Keratinocyte (primary cell): ENCODE data around the gene KCNC3. TPM values are rescaled to one million over a fixed set of nuclear protein-coding genes. Genes with fewer than 3 reads are reported as not detected.

ENCODE experiments used
- DNase-seq: peaks from one replicate; pipeline ENCODE4 v3.0.0-alpha.2; 2011; ENCODE audit warnings: low read depth, missing footprints, low spot score
- FAIRE-seq: peaks from 2 replicates; lab custom pipeline; 2011; peaks lifted over from hg19 to GRCh38; lab: Jason Lieb, UNC
- H2AFZ ChIP-seq: 2 replicates; pipeline ENCODE4 v1.6.0; 2012; ENCODE audit warnings: low read length, control low read depth, inconsistent platforms; ENCODE audit not compliant: control insufficient read depth
- H3K27ac ChIP-seq: 2 replicates; pipeline ENCODE4 v1.5.1; 2011; ENCODE audit warnings: low read length; ENCODE audit not compliant: control insufficient read depth, insufficient read depth
- H3K27me3 ChIP-seq: 3 replicates; pipeline ENCODE4 v1.6.0; 2011; ENCODE audit warnings: low read length; ENCODE audit not compliant: control insufficient read depth, insufficient read depth; ENCODE audit errors: extremely low read depth
- H3K36me3 ChIP-seq, 2 experiments: 2 replicates in 1 of 2; 3 replicates in 1 of 2; pipeline ENCODE4 v1.5.1; 2011; ENCODE audit warnings: low read length in 2 of 2, mild to moderate bottlenecking in 1 of 2; ENCODE audit not compliant: control insufficient read depth in 2 of 2, insufficient read depth in 2 of 2; ENCODE audit errors: extremely low read depth in 1 of 2
- H3K4me1 ChIP-seq: 3 replicates; pipeline ENCODE4 v1.5.1; 2011; ENCODE audit warnings: low read length; ENCODE audit not compliant: control insufficient read depth, insufficient read depth; ENCODE audit errors: extremely low read depth
- H3K4me2 ChIP-seq: 3 replicates; pipeline ENCODE4 v1.6.0; 2011; ENCODE audit warnings: low read depth, low read length; ENCODE audit not compliant: control insufficient read depth, insufficient read depth; ENCODE audit errors: extremely low read depth
- H3K4me3 ChIP-seq, 3 experiments: fragments of 200-600 bp in 1 of 3; sonication (generic) in 1 of 3; 2 replicates in 2 of 3; 3 replicates in 1 of 3; pipeline ENCODE4 v1.5.1; 2011 to 2016; ENCODE audit warnings: low read length in 3 of 3, mild to moderate bottlenecking in 3 of 3, control low read depth in 2 of 3, inconsistent platforms in 1 of 3, low read depth in 1 of 3, mixed read lengths in 1 of 3, mixed run types in 1 of 3, moderate library complexity in 1 of 3; ENCODE audit not compliant: control insufficient read depth in 2 of 3, insufficient read depth in 2 of 3; ENCODE audit errors: extremely low read depth in 1 of 3
- H3K79me2 ChIP-seq: 2 replicates; pipeline ENCODE4 v1.6.0; 2012; ENCODE audit warnings: low read length; ENCODE audit not compliant: control insufficient read depth, insufficient read depth
- H3K9ac ChIP-seq: 3 replicates; pipeline ENCODE4 v1.6.0; 2011; ENCODE audit warnings: low read length; ENCODE audit not compliant: control insufficient read depth, insufficient read depth; ENCODE audit errors: extremely low read depth
- H3K9me1 ChIP-seq: 3 replicates; pipeline ENCODE4 v1.6.0; 2011; ENCODE audit warnings: low read length; ENCODE audit not compliant: control insufficient read depth, insufficient read depth; ENCODE audit errors: extremely low read depth
- H3K9me3 ChIP-seq: 2 replicates; pipeline ENCODE4 v1.5.1; 2012; ENCODE audit warnings: low read depth, low read length; ENCODE audit not compliant: control insufficient read depth
- H4K20me1 ChIP-seq: 3 replicates; pipeline ENCODE4 v1.6.0; 2011; ENCODE audit warnings: low read length; ENCODE audit not compliant: control insufficient read depth, insufficient read depth; ENCODE audit errors: extremely low read depth
- EZH2 ChIP-seq: IDR thresholded peaks from one replicate; pipeline ENCODE4 v1.6.1; 2012; ENCODE audit warnings: inconsistent platforms, mild to moderate bottlenecking, low read length, moderate library complexity
- dilution Hi-C: fragments of 300-500 bp; cut with MboI; formaldehyde crosslinking; loops from one replicate; pipeline ENCODE4 v1.7.0; 2020; ENCODE audit warnings: low sequenced_read_pairs; ENCODE audit not compliant: extremely low pct_ligation_motif_present
- polyA plus RNA-seq, 5 experiments: library from polyadenylated mRNA; depleted of rRNA in 3 of 5; stranded (reverse) in 3 of 5; stranded (forward) in 1 of 5; unstranded in 1 of 5; fragments of >200 nt; gene quantifications; 1 replicate in 1 of 5; 2 replicates in 3 of 5; 3 replicates in 1 of 5; pipeline versions ENCODE4 v1.2.1 to v1.2.3, GENCODE V29; 2011 to 2012; ENCODE audit warnings: missing spikeins in 2 of 5, low read depth in 1 of 5, low replicate concordance in 1 of 5
- TF ChIP-seq, protein P1 (sequence below), 3 experiments: IDR thresholded peaks in 1 of 3; conservative IDR thresholded peaks in 1 of 3; optimal IDR thresholded peaks in 1 of 3; 2 replicates in 2 of 3; 3 replicates in 1 of 3; pipeline versions ENCODE3 to v1.5.1; 2011; ENCODE audit warnings: low read length in 3 of 3, mild to moderate bottlenecking in 3 of 3, moderate library complexity in 2 of 3, control low read depth in 1 of 3, inconsistent platforms in 1 of 3; ENCODE audit not compliant: insufficient read depth in 2 of 3; ENCODE audit errors: extremely low read depth in 1 of 3

KCNC3 gene
- polyA plus RNA-seq, 1 donor (not counting 4 experiments of a cell fraction or from before 2014, with no cell fraction given): 0.01 TPM

DNA sequence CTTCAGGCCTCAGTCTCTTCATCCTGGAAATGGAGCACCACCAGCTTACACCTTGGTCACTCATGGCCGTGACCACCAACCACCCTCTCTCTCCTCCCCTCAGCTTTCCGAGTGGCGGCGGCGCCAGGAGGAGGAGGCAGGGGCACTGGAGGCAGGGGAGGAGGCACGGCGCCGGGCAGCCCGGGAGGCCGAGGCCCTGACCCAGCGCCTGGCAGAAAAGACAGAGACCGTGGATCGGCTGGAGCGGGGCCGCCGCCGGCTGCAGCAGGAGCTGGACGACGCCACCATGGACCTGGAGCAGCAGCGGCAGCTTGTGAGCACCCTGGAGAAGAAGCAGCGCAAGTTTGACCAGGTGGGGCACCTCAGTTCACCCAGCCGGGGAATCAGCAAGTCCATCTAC is 47.7 kb downstream of the KCNC3 start:
- no peak overlapping the region for H3K4me3 ChIP-seq
- FAIRE-seq (no peak), DNase-seq (no peak)
- no peak overlapping the region for H2AFZ ChIP-seq
- no peak overlapping the region for H3K4me2 ChIP-seq
- dilution Hi-C loops: no loop called here
- H3K9me1 ChIP-seq: no peaks in the 10 kb centered on the region
- no peak overlapping the region for H3K9ac ChIP-seq
- H3K27ac ChIP-seq: no peak overlapping the region
- H3K36me3 ChIP-seq: no peaks in the 10 kb centered on the region
- H3K79me2 ChIP-seq: no peaks in the 10 kb centered on the region
- no peaks in the 10 kb centered on the region for H3K27me3 ChIP-seq
- H4K20me1 ChIP-seq: no peaks in the 10 kb centered on the region
- peaks cover 3% of the 10 kb centered on the region for H3K9me3 ChIP-seq
- no peaks in the 10 kb centered on the region for H3K4me1 ChIP-seq
- TF ChIP-seq, protein P1, sequence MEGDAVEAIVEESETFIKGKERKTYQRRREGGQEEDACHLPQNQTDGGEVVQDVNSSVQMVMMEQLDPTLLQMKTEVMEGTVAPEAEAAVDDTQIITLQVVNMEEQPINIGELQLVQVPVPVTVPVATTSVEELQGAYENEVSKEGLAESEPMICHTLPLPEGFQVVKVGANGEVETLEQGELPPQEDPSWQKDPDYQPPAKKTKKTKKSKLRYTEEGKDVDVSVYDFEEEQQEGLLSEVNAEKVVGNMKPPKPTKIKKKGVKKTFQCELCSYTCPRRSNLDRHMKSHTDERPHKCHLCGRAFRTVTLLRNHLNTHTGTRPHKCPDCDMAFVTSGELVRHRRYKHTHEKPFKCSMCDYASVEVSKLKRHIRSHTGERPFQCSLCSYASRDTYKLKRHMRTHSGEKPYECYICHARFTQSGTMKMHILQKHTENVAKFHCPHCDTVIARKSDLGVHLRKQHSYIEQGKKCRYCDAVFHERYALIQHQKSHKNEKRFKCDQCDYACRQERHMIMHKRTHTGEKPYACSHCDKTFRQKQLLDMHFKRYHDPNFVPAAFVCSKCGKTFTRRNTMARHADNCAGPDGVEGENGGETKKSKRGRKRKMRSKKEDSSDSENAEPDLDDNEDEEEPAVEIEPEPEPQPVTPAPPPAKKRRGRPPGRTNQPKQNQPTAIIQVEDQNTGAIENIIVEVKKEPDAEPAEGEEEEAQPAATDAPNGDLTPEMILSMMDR (optimal IDR thresholded peaks at IDR 0.05 in 1 of 3, IDR thresholded peaks at IDR 0.05 in 1 of 3, conservative IDR thresholded peaks at IDR 0.05 in 1 of 3; ENCODE audit: extremely low read depth in 1 of 3, insufficient read depth in 2 of 3, low read length in 3 of 3): no peak
- TF ChIP-seq EZH2: no peak

DNA sequence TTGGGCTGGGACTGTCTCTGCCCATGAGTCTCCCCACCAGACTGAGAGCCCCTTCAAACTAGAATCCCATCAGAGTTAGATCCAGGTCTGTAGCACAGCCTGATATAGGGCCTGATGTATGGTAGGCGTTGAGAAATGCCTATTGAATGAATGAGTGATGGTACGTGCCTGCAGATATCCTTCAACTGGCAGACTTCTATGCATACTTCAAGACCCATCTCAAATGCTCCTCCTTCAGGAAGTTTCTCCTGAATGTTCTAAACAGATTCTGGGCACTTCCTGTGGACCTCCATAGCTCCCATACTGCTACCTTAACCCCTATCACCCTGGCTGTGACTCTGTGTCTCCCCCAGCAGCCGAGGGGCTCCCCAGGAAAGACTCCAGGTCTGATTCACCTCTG is 48.2 kb downstream of the KCNC3 start:
- Histone ChIP-seq H3K9ac (no peak overlapping the region), H3K79me2 (no peaks in the 10 kb centered on the region), H3K4me2 (no peak overlapping the region), H3K36me3 (no peaks in the 10 kb centered on the region), H3K9me3 (no peaks in the 10 kb centered on the region), H2AFZ (no peak overlapping the region), H3K27me3 (no peaks in the 10 kb centered on the region), H4K20me1 (no peaks in the 10 kb centered on the region), H3K4me3 (no peak overlapping the region), H3K27ac (no peak overlapping the region), H3K4me1 (no peaks in the 10 kb centered on the region), H3K9me1 (no peaks in the 10 kb centered on the region)
- dilution Hi-C loops: no loop called here
- TF ChIP-seq EZH2: no peak
- TF ChIP-seq, protein P1 (optimal IDR thresholded peaks at IDR 0.05 in 1 of 3, IDR thresholded peaks at IDR 0.05 in 1 of 3, conservative IDR thresholded peaks at IDR 0.05 in 1 of 3; ENCODE audit: extremely low read depth in 1 of 3, insufficient read depth in 2 of 3, low read length in 3 of 3): no peak
- DNase-seq (no peak), FAIRE-seq (no peak)
